ENCODE measurements around the gene HCFC1. TPM values are rescaled to one million over a fixed set of nuclear protein-coding genes. Genes with fewer than 3 reads are reported as not detected.

Gene HCFC1
- total and polyA plus RNA-seq, 11 donors = 11.8 to 72.6 (median 33.8) TPM

- peak in 1 of 4 donors; percentile 11 for ATAC-seq
- peaks cover 0 to 37% (median 0%) of the 10 kb centered on the region in 9 donors for H3K36me3 ChIP-seq
- no peaks in the 10 kb centered on the region for H3K9me3 ChIP-seq
- peaks cover 0 to 60% (median 0%) of the 10 kb centered on the region in 9 donors for H3K27me3 ChIP-seq
- H3K4me1 ChIP-seq = peaks cover 0 to 51% (median 17%) of the 10 kb centered on the region in 12 donors
- H3K4me3 ChIP-seq = peak overlapping the region in 8 of 12 donors; percentile 7 to 33 (median 16)
- intact Hi-C loops (cut with DNase I) = loop anchor here in 3 of 10 donors (10.0 kb wide), 2 partner anchors 127 to 197 kb away; partner anchors contain the start of genes IDH3G (in 2 of the 3), SSR4 (in 2 of the 3), ABCD1 (in 1 of the 3) and BCAP31 (in 1 of the 3)
- peak overlapping the region in 9 of 12 donors; percentile 37 to 98 (median 55) for H3K27ac ChIP-seq
- DNase-seq = peak in 2 of 5 donors; percentile 40
- no peak for TF ChIP-seq CTCF (IDR thresholded peaks at IDR 0.05)
- TF ChIP-seq POLR2A (IDR thresholded peaks at IDR 0.05) = no peak
- 43 to 59% (median 48%) methylated on average over 26 to 40 of the region's 40 CpGs for WGBS, 4 donors
Measured at GRCh38 chrX:153921511-153922446, 49.8 kb downstream of the HCFC1 start.

GRCh38 chrX:153921070-153921469 is 50.5 kb downstream of the HCFC1 start:
- intact Hi-C loops (cut with DNase I) = loop anchor here in 3 of 10 donors (10.0 kb wide), 2 partner anchors 126 to 196 kb away; partner anchors contain the start of genes IDH3G (in 2 of the 3), SSR4 (in 2 of the 3), ABCD1 (in 1 of the 3) and BCAP31 (in 1 of the 3)
- Histone ChIP-seq H3K9me3 (no peaks in the 10 kb centered on the region), H3K27me3 (peaks cover 0 to 58% (median 0%) of the 10 kb centered on the region in 9 donors), H3K36me3 (peaks cover 0 to 43% (median 0%) of the 10 kb centered on the region in 9 donors), H3K4me1 (peaks cover 0 to 46% (median 12%) of the 10 kb centered on the region in 12 donors), H3K27ac (peak overlapping the region in 6 of 12 donors; percentile 48 to 98 (median 65)), H3K4me3 (peak overlapping the region in 8 of 12 donors; percentile 7 to 33 (median 14))
- no peak for TF ChIP-seq CTCF (IDR thresholded peaks at IDR 0.05)
- TF ChIP-seq POLR2A (IDR thresholded peaks at IDR 0.05) = no peak
- WGBS, 4 donors = 63 to 75% (median 74%) methylated on average over 9 to 16 of the region's 16 CpGs; no CpG with 5 or more reads in 1 of the 4 donors
- ATAC-seq (no peak), DNase-seq (peak in 2 of 5 donors; percentile 12 to 20)

- H3K36me3 ChIP-seq = peaks cover 0 to 48% (median 0%) of the 10 kb centered on the region in 9 donors
- intact Hi-C loops (cut with DNase I) = loop anchor here in 3 of 10 donors (10.0 kb wide), 2 partner anchors 126 to 196 kb away; partner anchors contain the start of genes IDH3G (in 2 of the 3), SSR4 (in 2 of the 3), ABCD1 (in 1 of the 3) and BCAP31 (in 1 of the 3)
- no peak overlapping the region for H3K4me3 ChIP-seq
- TF ChIP-seq CTCF (IDR thresholded peaks at IDR 0.05) (no peak), POLR2A (IDR thresholded peaks at IDR 0.05) (no peak)
- H3K27ac ChIP-seq = no peak overlapping the region
- ATAC-seq (no peak), DNase-seq (peak in 1 of 5 donors; percentile 8)
- H3K4me1 ChIP-seq = peaks cover 0 to 46% (median 11%) of the 10 kb centered on the region in 12 donors
- H3K27me3 ChIP-seq = peaks cover 0 to 56% (median 0%) of the 10 kb centered on the region in 9 donors
- no peaks in the 10 kb centered on the region for H3K9me3 ChIP-seq
- 92 to 96% (median 94%) methylated on average over 12 to 14 of the region's 14 CpGs for WGBS, 4 donors
Measured at GRCh38 chrX:153920546-153920945, 51.1 kb downstream of the HCFC1 start.
